Mesenteric fat pad (tissue), 1 donor: Measurements from ENCODE around the gene KRTCAP2. TPM values are rescaled to one million over a fixed set of nuclear protein-coding genes. Genes with fewer than 3 reads are reported as not detected.
"Not testable (repeated sequence)": the region's sequence is repeated elsewhere in the genome, so short reads cannot be mapped to it uniquely, and the experiment has no call there.

Experiments used
- DNase-seq: peaks from one replicate; pipeline ENCODE4 v3.0.0-alpha.2; 2020; ENCODE audit warnings: low spot score
- total RNA-seq: library from RNA; stranded (reverse); fragmentation: NEBNext Ultra II Directional; extraction: Animal tissue kit (Norgen Biotek cat#: 25700); gene quantifications from one replicate; pipeline ENCODE4 v1.2.1, GENCODE V29; 2021
- donor health status: DM: yes; HTN: yes; CAD: no.

The KRTCAP2 gene
- total RNA-seq, 1 donor from 2014 or later: 155 TPM

- peak; percentile 11 for DNase-seq
Observed at GRCh38 chr1:155170101-155170785, 2.9 kb downstream of the KRTCAP2 start.

DNA sequence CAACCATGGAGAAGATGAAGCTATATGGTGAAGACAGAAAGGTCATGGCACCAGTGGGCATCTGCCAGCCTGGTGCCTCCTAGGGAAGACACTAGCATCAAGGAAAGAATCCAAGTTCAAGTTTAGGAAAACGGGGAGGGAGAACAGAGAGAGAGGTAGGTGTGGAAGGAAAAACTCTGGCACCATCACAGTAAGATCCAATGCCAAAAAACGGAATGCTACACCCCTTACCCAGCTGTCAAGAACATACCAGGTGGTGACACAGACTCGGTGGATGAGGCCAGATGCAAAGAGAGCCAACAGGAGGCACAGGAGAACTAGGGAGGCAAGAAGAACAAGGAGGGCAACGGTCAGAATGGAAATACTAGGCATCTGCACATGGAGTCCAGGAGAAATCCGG is 3.6 kb downstream of the KRTCAP2 start:
- DNase-seq: peak; percentile 39

DNA sequence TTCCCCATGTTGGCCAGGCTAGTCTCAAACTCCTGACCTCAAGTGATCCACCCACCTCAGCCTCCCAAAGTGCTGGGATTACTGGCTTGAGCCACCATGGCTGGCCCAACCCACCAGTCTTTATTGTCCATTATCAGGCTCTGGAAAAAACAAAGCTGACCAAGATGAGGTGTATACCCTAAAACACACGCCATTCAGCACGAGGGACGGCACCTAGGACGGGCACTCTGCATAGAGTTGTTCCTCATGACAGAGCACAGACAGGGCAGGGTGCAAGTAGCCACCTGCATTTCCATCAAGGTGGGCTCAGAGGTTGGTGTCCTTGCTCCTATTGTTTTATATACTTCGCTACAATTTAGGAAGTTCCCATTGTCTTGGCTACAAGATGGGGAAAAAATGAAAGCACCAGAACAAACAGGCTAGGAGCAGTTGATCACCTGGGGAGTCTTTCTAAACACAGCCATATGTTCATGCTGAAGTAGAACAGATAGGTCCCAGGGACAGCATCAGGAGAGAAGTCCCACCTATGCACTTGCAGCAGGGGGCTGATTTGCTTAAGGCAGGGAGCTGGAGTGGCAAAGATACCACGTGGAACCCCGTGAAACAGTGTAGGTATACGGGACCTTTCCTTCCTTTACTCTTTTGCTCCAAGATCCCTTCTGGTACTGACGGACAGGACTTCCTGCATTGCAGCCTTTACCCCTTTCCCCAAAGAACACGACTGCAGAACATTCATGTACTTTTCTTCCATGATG is 4.5 kb downstream of the KRTCAP2 start:
- peak; percentile 37 for DNase-seq

DNA sequence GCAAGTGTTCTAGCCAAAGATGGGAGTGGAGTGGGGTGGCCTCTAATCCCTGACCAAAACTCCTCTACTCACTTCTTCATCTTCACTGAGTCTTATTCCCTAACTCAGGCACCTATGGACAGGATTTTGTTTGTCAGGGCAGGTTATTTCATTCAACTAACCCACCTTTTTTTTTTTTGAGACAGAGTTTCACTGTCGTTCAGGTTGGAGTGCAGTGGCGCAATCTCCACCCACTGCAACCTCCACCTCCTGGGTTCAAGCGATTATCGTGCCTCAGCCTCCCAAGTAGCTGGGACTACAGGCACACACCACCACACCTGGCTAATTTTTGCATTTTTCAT is 5.0 kb downstream of the KRTCAP2 start:
- DNase-seq: not testable (repeated sequence)

- DNase-seq: peak; percentile 96
Observed at GRCh38 chr1:155167166-155168104, 5.7 kb downstream of the KRTCAP2 start.

DNA sequence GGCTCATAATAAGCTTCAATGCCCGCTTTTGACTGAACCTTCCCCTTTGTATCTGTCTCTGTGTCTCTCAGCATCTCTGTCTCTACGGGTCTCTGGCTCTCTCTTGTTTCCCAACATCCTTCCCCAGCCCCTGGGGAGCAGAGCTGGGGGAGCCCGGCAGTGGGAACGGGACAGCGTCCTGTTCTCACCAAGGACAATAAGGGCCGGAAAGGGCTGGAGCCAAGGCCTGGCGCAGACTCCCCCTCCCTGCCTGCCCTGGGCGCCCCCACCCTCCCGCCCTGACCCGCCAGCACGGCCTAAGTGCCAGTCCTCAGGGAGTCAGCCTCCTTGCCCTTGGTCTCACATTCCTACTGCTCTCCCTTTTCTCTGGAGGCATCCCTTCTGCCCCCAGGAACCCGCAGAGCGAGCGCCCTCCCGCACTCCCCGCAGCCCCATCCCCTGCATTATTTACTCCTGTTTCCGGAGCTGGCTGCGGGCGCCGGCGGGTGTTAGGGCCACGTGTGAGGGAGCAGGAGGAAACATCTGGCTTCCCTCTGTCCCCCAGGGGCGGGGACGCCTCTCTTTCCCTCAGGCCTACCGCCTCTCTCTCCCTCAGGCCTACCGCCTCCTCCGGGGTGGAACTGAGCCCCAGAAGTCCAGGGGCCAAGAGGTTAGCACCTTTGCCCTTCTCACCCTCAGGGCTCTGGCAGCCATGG is 6.5 kb downstream of the KRTCAP2 start:
- DNase-seq: peak; percentile 89

GRCh38 chr1:155166051-155166470 is 7.0 kb downstream of the KRTCAP2 start:
- DNase-seq: peak; percentile 89

DNA sequence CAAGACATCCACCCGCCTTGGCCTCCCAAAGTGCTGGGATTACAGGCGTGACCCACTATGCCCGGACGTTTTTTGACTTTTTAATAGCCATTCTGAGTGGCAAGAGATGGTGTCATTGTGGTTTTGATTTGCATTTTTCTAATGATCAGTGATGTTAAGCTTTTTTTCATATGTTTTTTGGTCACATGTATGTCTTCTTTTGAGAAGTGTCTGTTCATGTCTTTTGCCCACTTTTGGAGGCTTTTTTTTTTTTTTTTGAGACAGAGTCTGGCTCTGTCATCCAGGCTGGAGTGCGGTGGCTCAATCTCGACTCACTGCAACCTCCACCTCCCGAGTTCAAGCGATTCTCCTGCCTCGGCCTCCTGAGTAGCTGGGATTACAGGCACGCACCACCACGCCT is 8.5 kb downstream of the KRTCAP2 start:
- not testable (repeated sequence) for DNase-seq

DNA sequence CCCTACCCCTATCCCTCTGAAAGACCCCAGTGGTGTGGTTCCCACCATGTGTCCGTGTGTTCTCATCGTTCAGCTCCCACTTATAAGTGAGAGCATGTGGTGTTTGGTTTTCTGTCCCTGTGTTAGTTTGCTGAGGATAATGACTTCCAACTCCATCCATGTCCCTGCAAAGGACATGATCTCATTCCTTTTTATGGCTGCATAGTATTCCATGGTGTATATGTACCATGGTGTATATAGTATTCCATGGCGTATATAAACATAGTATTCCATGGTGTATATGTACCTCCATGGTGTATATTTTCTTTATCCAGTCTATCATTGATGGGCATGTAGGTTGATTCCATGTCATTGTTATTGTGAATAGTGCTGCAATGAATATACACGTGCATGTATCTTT is 9.3 kb downstream of the KRTCAP2 start:
- not testable (repeated sequence) for DNase-seq

GRCh38 chr1:155162631-155163030 is 10.5 kb downstream of the KRTCAP2 start:
- DNase-seq: not testable (repeated sequence)

DNA sequence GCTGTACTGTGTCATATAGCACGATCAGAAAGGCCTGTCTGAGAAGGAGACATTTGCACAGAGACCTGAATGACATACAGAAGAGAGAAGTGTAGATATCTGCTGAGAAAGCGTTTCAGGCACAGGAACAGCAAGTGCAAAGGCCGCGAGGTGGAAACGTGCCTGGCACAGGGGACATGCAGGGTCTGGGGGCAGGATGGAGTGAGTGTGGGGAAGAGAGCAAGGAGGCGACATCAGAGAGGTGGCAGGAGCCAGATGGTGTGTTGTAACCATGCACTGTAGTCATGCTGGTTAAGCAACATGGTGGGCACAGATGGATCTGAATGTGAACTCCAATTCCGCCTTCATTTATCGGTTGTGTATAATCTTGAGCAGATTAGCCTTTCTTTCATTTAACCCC is 13.0 kb downstream of the KRTCAP2 start:
- DNase-seq: no peak

DNA sequence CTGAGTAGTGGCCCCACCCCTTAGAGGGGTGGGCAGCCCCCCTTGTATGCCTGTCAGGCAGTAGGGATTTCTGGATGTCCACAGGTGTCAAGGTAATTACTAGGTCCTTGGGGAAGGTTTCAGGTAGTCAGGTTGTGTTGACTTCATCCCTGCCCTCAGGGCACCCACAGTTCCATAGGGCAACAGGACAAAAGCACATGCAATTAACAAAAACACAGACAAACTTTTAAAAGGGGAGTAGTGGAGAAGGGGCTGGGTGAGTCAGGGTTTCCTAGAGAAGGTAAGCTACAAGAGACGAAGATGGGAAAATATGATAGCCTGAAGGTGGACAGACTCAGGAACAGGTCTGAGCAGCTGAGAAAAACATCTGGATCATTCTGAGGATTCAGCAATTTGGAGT is 14.1 kb downstream of the KRTCAP2 start:
- DNase-seq: no peak

GRCh38 chr1:155155996-155156643 is 17.0 kb downstream of the KRTCAP2 start:
- DNase-seq: not testable (repeated sequence)

DNA sequence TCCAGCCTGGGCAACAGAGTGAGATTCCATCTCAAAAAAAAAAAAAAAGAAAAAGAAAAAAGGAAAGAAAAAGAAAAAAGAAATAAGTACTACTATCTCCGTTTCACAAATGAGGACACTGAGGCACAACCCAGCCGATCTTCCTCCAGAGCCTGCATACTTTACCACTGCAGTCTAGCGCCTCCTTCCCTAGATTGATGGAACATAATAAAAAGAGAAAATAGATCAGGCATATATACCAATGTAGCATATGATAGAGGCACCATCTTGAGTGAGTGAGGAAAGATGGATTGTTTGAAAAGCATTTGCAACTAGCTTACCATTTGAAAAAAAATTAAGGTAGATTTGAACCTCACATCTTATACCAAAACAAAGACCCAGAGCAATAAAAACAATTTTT is 27.6 kb downstream of the KRTCAP2 start:
- DNase-seq: no peak

DNA sequence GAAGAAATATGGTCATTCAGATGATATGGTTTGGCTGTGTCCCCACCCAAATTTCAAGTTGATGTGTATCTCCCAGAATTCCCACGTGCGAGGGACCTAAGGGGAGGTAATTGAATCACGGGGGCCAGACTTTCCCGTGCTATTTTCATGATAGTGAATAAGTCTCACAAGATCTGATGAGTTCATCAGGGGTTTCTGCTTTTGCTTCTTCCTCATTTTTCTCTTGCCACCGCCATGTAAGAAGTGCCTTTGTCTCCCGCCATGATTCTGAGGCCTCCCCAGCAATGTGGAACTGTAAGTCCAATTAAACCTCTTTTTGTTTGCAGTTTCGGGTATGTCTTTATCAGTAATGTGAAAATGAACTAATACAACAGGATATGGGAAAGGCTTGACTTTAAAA is 31.4 kb downstream of the KRTCAP2 start:
- DNase-seq: no peak

- no peak for DNase-seq
Observed at GRCh38 chr1:155140630-155140953, 32.5 kb downstream of the KRTCAP2 start.

- peak; percentile 98 for DNase-seq
Observed at GRCh38 chr1:155139895-155140629, 33.0 kb downstream of the KRTCAP2 start, which contains the start of gene DPM3. DPM3 (minus strand) TSS chr1:155140531; CDS start chr1:155140240, 291 bp downstream.

- DNase-seq: no peak
Observed at GRCh38 chr1:155137154-155137949, 35.8 kb downstream of the KRTCAP2 start.

- DNase-seq: no peak
Observed at GRCh38 chr1:155136748-155137147, 36.4 kb downstream of the KRTCAP2 start.
